CD4-positive, alpha-beta T cell (primary cell): Measurements from ENCODE around the gene FCHSD2. TPM values are rescaled to one million over a fixed set of nuclear protein-coding genes. Genes with fewer than 3 reads are reported as not detected.

Experiments used
- ATAC-seq: fragments of 200-7000 bp; cut with Tn5 transposase; one replicate; pipeline ENCODE4 v1.10.0; 2022; ENCODE audit warnings: mild to moderate bottlenecking; ENCODE audit not compliant: poor library complexity
- CTCF ChIA-PET: fragments of 350-600 bp; sonication (Branson Sonifier 250); formaldehyde crosslinking; loops from one replicate; lab custom pipeline; 2021; ENCODE audit warnings: antibody characterized with exemption, inconsistent platforms; lab: Charles Lee
- POLR2A ChIA-PET: fragments of 350-600 bp; sonication (Branson Sonifier 250); formaldehyde crosslinking; loops from one replicate; lab custom pipeline; 2021; ENCODE audit warnings: antibody characterized with exemption, inconsistent platforms; lab: Charles Lee
- DNase-seq, 14 experiments: peaks; one replicate each; pipeline ENCODE4 v3.0.0-alpha.2; 2013 to 2020; ENCODE audit warnings: mixed read lengths in 2 of 14
- H3K27ac ChIP-seq, 2 donors: one replicate each; pipeline versions ENCODE4 v1.5.1 to v1.7.0; 2013; ENCODE audit warnings: low read length in 2 of 2, low read depth in 1 of 2, mild to moderate bottlenecking in 1 of 2
- H3K27me3 ChIP-seq, 2 experiments: 1 replicate in 1 of 2; 2 replicates in 1 of 2; pipeline versions ENCODE4 v1.6.1 to v1.7.0; 2013; ENCODE audit warnings: low read length in 2 of 2, control low read depth in 1 of 2, mild to moderate bottlenecking in 1 of 2, moderate library complexity in 1 of 2; ENCODE audit not compliant: insufficient read depth in 2 of 2, control insufficient read depth in 1 of 2
- H3K36me3 ChIP-seq: one replicate; pipeline ENCODE4 v1.6.1; 2013; ENCODE audit warnings: low read length, control low read depth; ENCODE audit not compliant: insufficient read depth
- H3K4me1 ChIP-seq: one replicate; pipeline ENCODE4 v1.6.1; 2013; ENCODE audit warnings: low read length, control low read depth; ENCODE audit not compliant: insufficient read depth
- H3K4me3 ChIP-seq: one replicate; pipeline ENCODE4 v1.5.1; 2013; ENCODE audit warnings: mild to moderate bottlenecking, low read length, moderate library complexity
- H3K9me3 ChIP-seq, 2 experiments: 1 replicate in 1 of 2; 2 replicates in 1 of 2; pipeline versions ENCODE4 v1.6.1 to v1.7.0; 2013; ENCODE audit warnings: low read length in 2 of 2, mild to moderate bottlenecking in 2 of 2, control low read depth in 1 of 2, moderate library complexity in 1 of 2; ENCODE audit not compliant: control insufficient read depth in 1 of 2, insufficient read depth in 1 of 2
- H3K27ac Mint-ChIP-seq: one replicate; pipeline ENCODE4 v1.8.0; 2020; ENCODE audit warnings: mixed read lengths
- H3K27me3 Mint-ChIP-seq: one replicate; pipeline ENCODE4 v1.8.0; 2021; ENCODE audit warnings: mixed read lengths
- H3K36me3 Mint-ChIP-seq: one replicate; pipeline ENCODE4 v1.8.0; 2021; ENCODE audit warnings: low read depth, mixed read lengths
- H3K4me1 Mint-ChIP-seq: one replicate; pipeline ENCODE4 v1.8.0; 2021; ENCODE audit warnings: low read depth, mixed read lengths
- H3K4me3 Mint-ChIP-seq: one replicate; pipeline ENCODE4 v1.8.0; 2020; ENCODE audit warnings: mild to moderate bottlenecking, mixed read lengths
- H3K9me3 Mint-ChIP-seq: one replicate; pipeline ENCODE4 v1.8.0; 2020; ENCODE audit warnings: mixed read lengths
- CTCF ChIP-seq: fragments of 200-600 bp; IDR thresholded peaks from one replicate; pipeline ENCODE4 v1.8.0; 2022; ENCODE audit warnings: antibody characterized with exemption, mild to moderate bottlenecking
- intact Hi-C, 2 experiments: fragments of 100-400 bp; cut with DNase I in 1 of 2; cut with micrococcal nuclease in 1 of 2; formaldehyde crosslinking; loops; one replicate each; pipeline versions ENCODE4 v1.15.1 to v1.9.0; 2023 to 2025; cut with DNase I, micrococcal nuclease
- total RNA-seq, 174 experiments: library from RNA in 2 of 174; stranded (reverse) in 2 of 174; gene quantifications; one replicate each; pipeline ENCODE4 v1.2.3 and lab custom pipeline; 2021 to 2026

Gene FCHSD2
- total RNA-seq, 2 experiments from 2014 or later: 48.6 to 50.7 TPM

GRCh38 chr11:73013021-73013420, 129.1 kb downstream of the FCHSD2 start:
- Mint-ChIP-seq H3K4me3 (no peak overlapping the region), H3K9me3 (peaks cover 13% of the 10 kb centered on the region), H3K27ac (no peak overlapping the region), H3K4me1 (no peaks in the 10 kb centered on the region), H3K27me3 (no peaks in the 10 kb centered on the region), H3K36me3 (peaks cover 55% of the 10 kb centered on the region)
- peaks cover 18% of the 10 kb centered on the region for H3K36me3 ChIP-seq
- ATAC-seq (no peak), DNase-seq (no peak)
- intact Hi-C loops: no loop called here
- H3K27me3 ChIP-seq: no peaks in the 10 kb centered on the region
- no peaks in the 10 kb centered on the region for H3K4me1 ChIP-seq
- peaks cover 15 to 21% of the 10 kb centered on the region in 2 experiments for H3K9me3 ChIP-seq
- no peak overlapping the region for H3K4me3 ChIP-seq
- TF ChIP-seq CTCF: no peak
- no peak overlapping the region for H3K27ac ChIP-seq
- ChIA-PET POLR2A (no interaction called here), CTCF (no interaction called here)

- TF ChIP-seq CTCF: no peak
- CTCF ChIA-PET: no interaction called here
Measured at GRCh38 chr11:73012121-73012863, 129.8 kb downstream of the FCHSD2 start.

GRCh38 chr11:73011126-73011817, 130.8 kb downstream of the FCHSD2 start:
- peaks cover 15 to 21% of the 10 kb centered on the region in 2 experiments for H3K9me3 ChIP-seq
- no peak for ATAC-seq
- TF ChIP-seq CTCF: no peak
- intact Hi-C loops: no loop called here
- no peak for DNase-seq
- Mint-ChIP-seq H3K9me3 (peaks cover 13% of the 10 kb centered on the region), H3K27me3 (no peaks in the 10 kb centered on the region), H3K4me3 (no peak overlapping the region), H3K27ac (no peak overlapping the region), H3K36me3 (peaks cover 64% of the 10 kb centered on the region), H3K4me1 (peaks cover 4% of the 10 kb centered on the region)
- CTCF ChIA-PET: no interaction called here
- H3K27ac ChIP-seq: no peak overlapping the region
- no peaks in the 10 kb centered on the region for H3K4me1 ChIP-seq
- H3K4me3 ChIP-seq: no peak overlapping the region
- H3K27me3 ChIP-seq: no peaks in the 10 kb centered on the region
- peaks cover 18% of the 10 kb centered on the region for H3K36me3 ChIP-seq
- POLR2A ChIA-PET: interaction anchor here (1.0 kb wide), 1 partner anchor 23 kb away, joined by 3 read pairs; no protein-coding TSS in a partner anchor

More at GRCh38 chr11:73012121-73012863, 129.8 kb downstream of the FCHSD2 start:
- ATAC-seq (no peak), DNase-seq (no peak)
- Mint-ChIP-seq H3K4me1 (no peaks in the 10 kb centered on the region), H3K27me3 (no peaks in the 10 kb centered on the region), H3K36me3 (peaks cover 59% of the 10 kb centered on the region), H3K4me3 (no peak overlapping the region), H3K9me3 (peaks cover 13% of the 10 kb centered on the region), H3K27ac (peak overlapping the region; percentile 13)
- POLR2A ChIA-PET: no interaction called here
- Histone ChIP-seq H3K4me3 (no peak overlapping the region), H3K9me3 (peaks cover 15 to 21% of the 10 kb centered on the region in 2 experiments), H3K4me1 (no peaks in the 10 kb centered on the region), H3K36me3 (peaks cover 18% of the 10 kb centered on the region), H3K27me3 (no peaks in the 10 kb centered on the region), H3K27ac (no peak overlapping the region)
- intact Hi-C loops: no loop called here
